B cell (primary cell): Measurements from ENCODE around the gene NUBPL. TPM values are rescaled to one million over a fixed set of nuclear protein-coding genes. Genes with fewer than 3 reads are reported as not detected.

Experiments used
- ATAC-seq: fragments of 200-7000 bp; cut with Tn5 transposase; one replicate; pipeline ENCODE4 v1.10.0; 2021; ENCODE audit warnings: low read depth, mild to moderate bottlenecking, moderate number of reproducible peaks, moderate library complexity
- CTCF ChIA-PET: fragments of 350-600 bp; sonication (Branson Sonifier 250); formaldehyde crosslinking; loops from one replicate; lab custom pipeline; 2021; ENCODE audit warnings: antibody characterized with exemption, inconsistent platforms; lab: Charles Lee
- POLR2A ChIA-PET: fragments of 350-600 bp; sonication (Branson Sonifier 250); formaldehyde crosslinking; loops from one replicate; lab custom pipeline; 2021; ENCODE audit warnings: antibody characterized with exemption; lab: Charles Lee
- DNase-seq: peaks from one replicate; pipeline ENCODE4 v3.0.0; 2013
- H2AFZ ChIP-seq: 2 replicates; pipeline ENCODE4 v1.6.1; 2012; ENCODE audit warnings: mild to moderate bottlenecking, low read depth, low read length; ENCODE audit not compliant: insufficient read depth, poor library complexity, severe bottlenecking
- H3K27ac ChIP-seq, 2 donors: 1 replicate in 1 of 2; 2 replicates in 1 of 2; pipeline ENCODE4 v1.5.1; 2012 to 2013; ENCODE audit warnings: low read length in 2 of 2, mild to moderate bottlenecking in 2 of 2, moderate library complexity in 1 of 2
- H3K27me3 ChIP-seq, 4 experiments: fragments of 200-600 bp in 1 of 4; sonication (generic) in 1 of 4; replicated peaks in 1 of 4; 1 replicate in 2 of 4; 2 replicates in 2 of 4; pipeline versions ENCODE4 v1.6.1 to v1.7.0; 2013 to 2016; ENCODE audit warnings: low read length in 3 of 4, mild to moderate bottlenecking in 2 of 4, mixed read lengths in 1 of 4, moderate library complexity in 1 of 4; ENCODE audit not compliant: insufficient read depth in 4 of 4, control insufficient read depth in 3 of 4; ENCODE audit errors: control extremely low read depth in 1 of 4
- H3K36me3 ChIP-seq, 2 experiments: replicated peaks in 1 of 2; 1 replicate in 1 of 2; 2 replicates in 1 of 2; pipeline versions ENCODE4 v1.6.1 to v1.7.1; 2013; ENCODE audit warnings: low read length in 1 of 2; ENCODE audit not compliant: insufficient read depth in 2 of 2, control insufficient read depth in 1 of 2; ENCODE audit errors: control extremely low read depth in 1 of 2, extremely low read depth in 1 of 2
- H3K4me1 ChIP-seq, 2 donors: fragments of 200-600 bp in 1 of 2; sonication (generic) in 1 of 2; 1 replicate in 1 of 2; 2 replicates in 1 of 2; pipeline versions ENCODE4 v1.5.1 to v1.6.1; 2013 to 2017; ENCODE audit warnings: low read length in 2 of 2; ENCODE audit not compliant: control insufficient read depth in 2 of 2, insufficient read depth in 2 of 2
- H3K4me2 ChIP-seq: replicated peaks from 2 replicates; pipeline ENCODE3; 2012; ENCODE audit warnings: mild to moderate bottlenecking, low read depth, low read length; ENCODE audit not compliant: poor library complexity, severe bottlenecking
- H3K4me3 ChIP-seq, 5 experiments: fragments of 200-600 bp in 1 of 5; sonication (generic) in 1 of 5; 1 replicate in 3 of 5; 2 replicates in 2 of 5; pipeline versions ENCODE4 v1.5.1 to v1.7.0; 2011 to 2016; ENCODE audit warnings: low read length in 4 of 5, mild to moderate bottlenecking in 4 of 5, low read depth in 2 of 5, control low read depth in 1 of 5, moderate library complexity in 1 of 5; ENCODE audit not compliant: insufficient read depth in 1 of 5; ENCODE audit errors: control extremely low read depth in 1 of 5, extremely low read depth in 1 of 5
- H3K79me2 ChIP-seq: fragments of 200-600 bp; sonication (generic); one replicate; pipeline ENCODE4 v1.6.0; 2016; ENCODE audit warnings: low read length; ENCODE audit not compliant: control insufficient read depth, insufficient read depth
- H3K9ac ChIP-seq: fragments of 200-600 bp; sonication (generic); 2 replicates; pipeline ENCODE4 v1.6.1; 2017; ENCODE audit warnings: mild to moderate bottlenecking, low read length, moderate library complexity
- H3K9me3 ChIP-seq, 3 donors: one replicate each; pipeline versions ENCODE4 v1.6.1 to v1.7.1; 2013; ENCODE audit warnings: low read length in 2 of 3; ENCODE audit not compliant: control insufficient read depth in 2 of 3, insufficient read depth in 1 of 3; ENCODE audit errors: control extremely low read depth in 1 of 3
- H4K20me1 ChIP-seq: 2 replicates; pipeline ENCODE4 v1.6.0; 2012; ENCODE audit warnings: mild to moderate bottlenecking, low read length; ENCODE audit not compliant: insufficient read depth, control insufficient read depth, poor library complexity, severe bottlenecking
- H3K27ac Mint-ChIP-seq: one replicate; pipeline ENCODE4 v1.8.0; 2021; ENCODE audit warnings: mixed read lengths
- H3K27me3 Mint-ChIP-seq: one replicate; pipeline ENCODE4 v1.8.0; 2021; ENCODE audit warnings: mixed read lengths
- H3K4me1 Mint-ChIP-seq: one replicate; pipeline ENCODE4 v1.8.0; 2021; ENCODE audit warnings: mixed read lengths
- H3K4me3 Mint-ChIP-seq: one replicate; pipeline ENCODE4 v1.8.0; 2021; ENCODE audit warnings: mixed read lengths
- H3K9me3 Mint-ChIP-seq: one replicate; pipeline ENCODE4 v1.8.0; 2022; ENCODE audit warnings: mixed read lengths; ENCODE audit not compliant: insufficient read depth
- CTCF ChIP-seq: fragments of 200-600 bp; IDR thresholded peaks from one replicate; pipeline ENCODE4 v1.8.0; 2022; ENCODE audit warnings: antibody characterized with exemption, mild to moderate bottlenecking
- EZH2 ChIP-seq: IDR thresholded peaks from 2 replicates; pipeline ENCODE4 v1.6.1; 2012; ENCODE audit warnings: borderline replicate concordance, low read depth, mild to moderate bottlenecking, moderate library complexity, low read length; ENCODE audit not compliant: insufficient read depth, poor library complexity, severe bottlenecking
- WGBS: methylation state at CpG from one replicate; pipeline ENCODE4 v1.1.5; 2013; ENCODE audit warnings: missing lambda C conversion rate; ENCODE audit not compliant: insufficient coverage; 5-methylcytosine and 5-hydroxymethylcytosine counted together
- intact Hi-C: fragments of 100-400 bp; cut with micrococcal nuclease; formaldehyde crosslinking; loops from one replicate; pipeline ENCODE4 v1.10.0; 2022
- polyA plus RNA-seq: library from polyadenylated mRNA; depleted of rRNA; stranded (reverse); fragments of >200 nt; gene quantifications from 2 replicates; pipeline ENCODE4 v1.2.3, GENCODE V29; 2012
- total RNA-seq, 2 donors: library from RNA; stranded (reverse); fragments of 120-200 nt in 1 of 2; gene quantifications; 1 replicate in 1 of 2; 2 replicates in 1 of 2; pipeline versions ENCODE4 v1.2.3 to v1.2.4, GENCODE V29; 2013 to 2022

Gene NUBPL
- total and polyA plus RNA-seq, 2 donors (not counting 1 experiment from before 2014, with no cell fraction given), result 1.9 to 14.2 TPM

- Histone ChIP-seq H2AFZ (no peak overlapping the region), H4K20me1 (no peaks in the 10 kb centered on the region), H3K9me3 (no peaks in the 10 kb centered on the region), H3K27ac (no peak overlapping the region), H3K4me1 (no peaks in the 10 kb centered on the region), H3K79me2 (no peaks in the 10 kb centered on the region), H3K27me3 (no peaks in the 10 kb centered on the region), H3K4me2 (no peak overlapping the region), H3K36me3 (no peaks in the 10 kb centered on the region), H3K4me3 (no peak overlapping the region), H3K9ac (no peak overlapping the region)
- Mint-ChIP-seq H3K4me3 (no peak overlapping the region), H3K9me3 (peaks cover 2% of the 10 kb centered on the region), H3K27ac (no peak overlapping the region), H3K27me3 (no peaks in the 10 kb centered on the region), H3K4me1 (peaks cover 2% of the 10 kb centered on the region)
- intact Hi-C loops, result no loop called here
- TF ChIP-seq CTCF (no peak), EZH2 (no peak)
- POLR2A ChIA-PET, result no interaction called here
- no peak for DNase-seq
- ATAC-seq, result no peak
- no CpG with 5 or more reads among the region's 2 CpGs for WGBS
- CTCF ChIA-PET, result no interaction called here
These were observed 281.7 kb downstream of the NUBPL start for GRCh38 chr14:31842899-31843298.

- Histone ChIP-seq H3K4me3 (no peak overlapping the region), H3K9ac (no peak overlapping the region), H2AFZ (no peak overlapping the region), H4K20me1 (no peaks in the 10 kb centered on the region), H3K36me3 (no peaks in the 10 kb centered on the region), H3K9me3 (no peaks in the 10 kb centered on the region), H3K27me3 (no peaks in the 10 kb centered on the region), H3K4me2 (no peak overlapping the region), H3K4me1 (no peaks in the 10 kb centered on the region), H3K27ac (no peak overlapping the region), H3K79me2 (no peaks in the 10 kb centered on the region)
- Mint-ChIP-seq H3K4me3 (no peak overlapping the region), H3K9me3 (peaks cover 2% of the 10 kb centered on the region), H3K27ac (no peak overlapping the region), H3K4me1 (peaks cover 2% of the 10 kb centered on the region), H3K27me3 (no peaks in the 10 kb centered on the region)
- DNase-seq (no peak), ATAC-seq (no peak)
- POLR2A ChIA-PET, result no interaction called here
- WGBS, result no CpG with 5 or more reads among the region's 1 CpG
- intact Hi-C loops, result no loop called here
- TF ChIP-seq EZH2 (no peak), CTCF (no peak)
- CTCF ChIA-PET, result no interaction called here
These were observed 282.3 kb downstream of the NUBPL start for GRCh38 chr14:31843361-31844091.
